GM11168 (cell line): ENCODE results near the gene DMD.
"Not testable (repeated sequence)": the region's sequence is repeated elsewhere in the genome, so short reads cannot be mapped to it uniquely, and the experiment has no call there.

Experiments used
- in situ Hi-C: fragments of 300-500 bp; cut with MboI; formaldehyde crosslinking; loops from one replicate; pipeline ENCODE4 v1.12.0; 2022; ENCODE audit warnings: low sequenced_read_pairs; ENCODE audit not compliant: unreplicated experiment

DMD gene

DNA sequence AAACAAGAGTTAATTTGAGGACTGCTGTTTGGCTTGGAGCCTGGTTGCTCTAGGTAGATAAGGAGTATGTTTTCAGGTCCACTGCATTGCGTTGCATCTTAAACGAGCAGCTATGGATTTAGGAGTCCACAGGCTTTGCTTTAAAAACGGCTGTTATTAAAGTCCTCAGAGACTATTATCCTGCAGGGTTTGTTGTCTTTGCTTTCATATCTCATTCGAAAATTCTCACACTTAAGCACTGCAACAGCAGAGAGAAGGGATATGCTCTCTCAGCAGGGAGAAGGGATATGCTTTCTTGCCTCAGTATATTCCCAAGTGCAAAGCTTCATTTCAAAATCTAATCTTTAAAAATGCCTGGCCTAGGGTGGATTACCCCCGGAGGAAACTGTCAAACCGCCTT, 1694.8 kb downstream of the DMD start:
- in situ Hi-C loops = no loop called here

DNA sequence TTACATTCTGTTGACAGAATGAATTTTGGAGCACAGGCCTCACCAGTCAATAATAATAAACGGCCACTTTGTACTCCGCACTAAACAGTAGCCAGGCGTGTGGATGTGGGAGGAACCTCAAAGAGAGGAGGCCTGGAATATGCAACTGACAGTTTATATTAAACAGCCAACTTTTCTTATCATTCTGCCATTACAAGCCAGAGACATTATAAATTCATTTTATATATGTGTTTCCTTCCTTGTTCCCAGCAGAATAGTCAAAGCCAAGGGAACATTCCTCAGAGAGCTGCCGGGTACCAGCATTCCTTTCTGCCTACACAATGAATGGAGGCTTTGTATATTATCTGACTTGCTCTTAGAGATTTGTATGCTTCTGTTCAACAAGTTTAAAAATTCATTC, 1703.0 kb downstream of the DMD start:
- in situ Hi-C loops = no loop called here

DNA sequence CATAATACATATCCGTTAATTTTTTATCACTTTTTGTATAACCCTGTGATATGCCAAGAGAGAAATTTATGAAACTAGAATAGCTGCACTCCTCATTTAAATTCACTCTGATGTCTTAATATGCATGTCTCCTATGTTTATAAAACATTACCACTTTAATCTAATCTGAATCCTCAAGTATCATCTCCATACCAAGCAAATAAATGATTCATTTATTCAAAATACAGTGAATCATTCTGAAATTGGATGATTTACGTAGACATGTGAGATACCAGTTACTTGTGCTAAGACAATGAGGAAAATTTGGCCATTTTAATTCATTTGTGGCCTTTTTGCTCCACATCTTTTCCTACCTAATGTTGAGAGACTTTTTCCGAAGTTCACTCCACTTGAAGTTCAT, 1704.4 kb downstream of the DMD start:
- in situ Hi-C loops = no loop called here

DNA sequence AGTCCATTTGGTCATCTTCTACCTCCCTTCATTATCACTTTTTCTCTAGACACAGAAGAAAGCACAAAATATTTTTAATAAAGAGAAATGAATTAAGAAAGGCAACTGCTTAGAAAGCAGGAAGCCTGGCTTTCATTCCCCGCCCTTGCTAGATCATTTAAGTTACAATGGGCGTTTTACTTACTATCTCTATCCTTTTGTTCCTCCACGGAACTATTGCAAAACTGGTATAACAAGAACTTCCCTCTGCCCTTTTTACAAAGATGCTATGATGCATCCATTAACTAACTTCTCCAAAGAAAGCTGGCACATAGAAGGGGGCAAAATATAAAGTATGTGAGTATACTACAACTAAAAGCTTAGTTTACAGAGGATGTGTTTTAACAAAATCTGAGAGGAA, 1705.0 kb downstream of the DMD start:
- in situ Hi-C loops = no loop called here

DNA sequence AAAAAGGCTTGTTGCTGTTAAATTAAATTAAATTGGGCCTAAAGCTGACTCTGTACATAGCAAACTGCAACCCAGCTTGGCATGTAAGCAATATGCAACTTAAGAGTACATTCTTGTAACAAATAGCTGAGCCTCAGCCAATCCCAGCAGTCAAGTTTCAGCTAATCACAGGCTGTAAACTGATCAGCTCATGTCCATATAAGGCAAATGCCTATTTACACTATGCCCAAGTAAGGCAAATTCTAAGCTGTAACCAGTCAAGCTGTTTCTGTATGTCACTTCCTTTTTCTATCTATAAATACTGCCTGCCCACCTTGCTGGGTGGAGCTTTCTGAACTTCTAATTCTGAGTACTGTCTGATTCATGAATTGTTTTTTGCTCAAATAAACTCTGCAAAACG, 1710.4 kb downstream of the DMD start:
- in situ Hi-C loops = no loop called here

DNA sequence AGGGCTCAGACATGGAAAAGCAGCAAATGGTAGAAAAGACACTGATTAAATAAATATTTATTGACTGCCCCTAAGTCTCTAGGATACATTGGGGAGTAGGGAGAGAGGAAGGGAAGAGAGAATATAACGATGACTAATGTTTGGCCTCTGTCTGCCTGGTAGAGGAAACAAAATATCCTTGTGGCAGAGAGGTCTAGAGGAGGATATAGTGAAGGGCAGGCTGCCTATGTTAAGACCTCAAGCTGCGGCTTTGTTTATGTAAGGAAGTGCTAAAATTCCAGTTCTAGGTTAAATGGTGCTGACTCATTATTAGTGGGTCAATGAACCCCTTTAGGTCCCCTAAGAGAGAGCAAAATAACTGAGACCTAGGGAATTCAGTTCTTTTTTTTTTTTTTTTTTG, 1712.2 kb downstream of the DMD start:
- in situ Hi-C loops = no loop called here

GRCh38 chrX:31497086-31497485, 1714.3 kb downstream of the DMD start:
- in situ Hi-C loops = no loop called here

- in situ Hi-C loops = no loop called here
Observed at GRCh38 chrX:31487951-31488350, 1723.4 kb downstream of the DMD start.

GRCh38 chrX:31483336-31483735, 1728.0 kb downstream of the DMD start:
- in situ Hi-C loops = no loop called here

DNA sequence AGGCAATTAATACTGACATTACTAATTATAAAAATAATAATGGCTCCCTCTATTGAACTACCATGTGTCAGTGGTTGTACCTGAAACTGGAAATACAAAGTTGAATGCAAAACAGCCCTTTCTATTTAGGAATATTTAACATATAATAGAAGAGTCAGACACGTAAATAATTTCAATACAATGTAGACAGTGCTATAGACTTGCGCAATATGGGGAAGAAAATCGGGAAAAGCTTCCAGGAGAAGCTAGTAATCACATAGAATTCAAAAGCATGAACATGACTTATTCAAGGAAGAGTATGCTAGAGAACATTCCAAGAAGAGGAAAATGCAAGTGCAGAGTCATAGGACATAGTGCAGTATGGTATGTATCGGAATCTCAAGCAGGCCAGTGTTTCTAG, 1730.7 kb downstream of the DMD start:
- in situ Hi-C loops = no loop called here

- in situ Hi-C loops = no loop called here
Observed at GRCh38 chrX:31471229-31471628, 1740.1 kb downstream of the DMD start.

DNA sequence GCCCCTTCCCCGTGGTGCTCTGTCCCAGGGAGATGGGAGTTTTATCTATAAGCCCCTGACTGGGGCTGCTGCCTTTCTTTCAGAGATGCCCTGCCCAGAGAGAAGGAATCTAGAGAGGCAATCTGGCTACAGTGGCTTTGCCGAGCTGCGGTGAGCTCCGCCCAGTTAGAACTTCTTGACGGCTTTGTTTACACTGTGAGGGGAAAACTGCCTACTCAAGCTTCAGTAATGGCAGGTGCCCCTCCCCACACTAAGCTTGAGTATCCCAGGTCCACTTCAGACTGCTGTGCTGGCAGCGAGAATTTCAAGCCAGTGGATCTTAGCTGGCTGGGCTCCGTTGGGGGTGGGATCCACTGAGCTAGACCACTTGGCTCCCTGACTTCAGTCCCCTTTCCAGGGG, 1740.6 kb downstream of the DMD start:
- in situ Hi-C loops = not testable (repeated sequence)

- in situ Hi-C loops = no loop called here
Observed at GRCh38 chrX:31464306-31464915, 1746.9 kb downstream of the DMD start.

GRCh38 chrX:31461266-31461665, 1750.1 kb downstream of the DMD start:
- in situ Hi-C loops = no loop called here

DNA sequence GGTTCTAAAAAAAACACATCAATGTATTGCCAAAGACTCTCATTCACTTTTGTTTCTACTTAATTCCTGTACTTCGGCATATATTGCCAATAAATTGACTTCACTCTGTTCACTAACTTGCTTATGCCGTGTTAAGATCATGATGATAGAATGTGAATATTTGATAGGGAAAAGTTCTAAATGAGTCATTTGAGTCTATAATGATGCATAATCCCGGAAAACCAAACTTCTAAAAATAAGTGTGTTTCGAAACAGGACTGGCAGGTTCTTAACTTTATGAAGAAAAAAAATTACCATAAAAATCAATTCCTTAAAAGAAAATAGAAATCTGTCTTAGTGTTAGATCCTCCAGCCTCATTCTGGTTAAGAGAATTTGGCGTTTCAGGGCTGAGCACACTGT, 1752.0 kb downstream of the DMD start:
- in situ Hi-C loops = no loop called here

- in situ Hi-C loops = no loop called here
Observed at GRCh38 chrX:31449965-31450364, 1761.4 kb downstream of the DMD start.

DNA sequence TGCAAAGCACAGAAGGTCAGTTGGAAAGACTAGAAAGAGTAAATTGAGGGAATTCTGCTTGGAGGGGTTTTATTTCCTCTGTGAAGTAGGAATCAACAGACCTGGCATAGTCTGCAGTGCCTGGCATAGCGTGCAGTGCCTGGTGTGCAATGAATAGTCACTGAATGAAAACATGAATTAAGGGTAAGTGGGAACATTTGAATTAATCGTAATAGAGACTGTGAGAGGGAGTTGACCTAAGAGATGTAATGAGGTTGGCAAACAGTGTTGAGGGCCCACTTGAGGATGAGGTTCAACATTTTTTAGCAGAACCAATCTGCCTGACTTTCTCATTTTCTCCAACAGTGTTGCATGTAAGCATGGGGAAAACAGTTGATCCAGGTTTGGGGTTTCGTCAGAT, 1762.3 kb downstream of the DMD start:
- in situ Hi-C loops = no loop called here

DNA sequence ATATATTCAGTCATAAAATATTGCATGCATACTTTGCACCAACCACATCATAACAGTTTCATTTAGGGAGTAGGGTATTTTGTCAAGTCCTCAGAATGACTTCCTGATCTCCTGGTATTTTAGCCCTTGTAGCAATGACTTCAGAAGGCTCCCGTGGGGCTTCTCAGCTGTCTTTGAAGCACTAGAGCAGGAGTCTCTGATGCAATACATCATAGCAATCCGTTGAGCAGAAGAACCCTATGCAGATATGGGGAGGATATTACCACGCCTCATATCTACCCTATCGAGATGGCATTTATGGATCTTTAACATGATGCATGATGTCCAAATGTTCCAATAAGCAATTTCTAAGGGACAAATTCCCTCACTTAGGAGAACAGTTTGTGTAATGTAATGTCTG, 1765.8 kb downstream of the DMD start:
- in situ Hi-C loops = no loop called here

DNA sequence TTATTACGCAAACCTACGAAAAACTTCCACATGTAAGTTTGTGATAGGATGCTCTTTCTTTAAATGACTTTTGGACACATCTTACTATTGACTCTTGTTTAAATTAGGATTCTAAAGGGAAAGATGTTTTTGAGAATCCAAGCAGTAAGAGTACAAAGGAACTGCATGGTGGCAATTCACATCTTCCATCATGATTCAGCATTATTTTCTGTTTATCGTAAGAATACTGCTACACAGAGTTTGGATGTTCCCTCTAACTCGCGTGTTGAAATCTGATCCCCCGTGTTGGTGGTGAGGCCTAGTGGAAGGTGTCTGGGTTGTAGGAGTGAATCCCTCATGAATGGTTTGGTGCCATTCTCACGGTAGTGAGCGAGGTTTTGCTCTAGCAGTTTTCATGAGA, 1767.7 kb downstream of the DMD start:
- in situ Hi-C loops = no loop called here

DNA sequence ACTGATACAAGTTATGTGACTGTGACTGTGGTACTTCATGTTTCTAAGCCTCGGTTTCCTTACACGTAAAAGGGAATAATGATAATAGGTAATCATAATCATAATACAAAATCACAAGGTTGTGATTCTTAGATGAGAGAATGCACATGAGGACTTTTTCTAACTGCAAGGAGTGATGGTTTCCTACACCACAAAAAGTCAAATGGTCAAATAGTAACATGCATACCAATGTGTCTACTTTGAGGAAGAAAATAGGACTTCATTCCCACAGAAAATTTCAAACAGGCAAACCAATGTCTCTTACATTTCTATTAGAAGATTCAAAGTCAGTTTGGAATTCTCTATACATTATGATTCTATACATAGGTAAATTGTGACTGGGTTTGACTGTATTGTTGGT, 1770.8 kb downstream of the DMD start:
- in situ Hi-C loops = no loop called here

DNA sequence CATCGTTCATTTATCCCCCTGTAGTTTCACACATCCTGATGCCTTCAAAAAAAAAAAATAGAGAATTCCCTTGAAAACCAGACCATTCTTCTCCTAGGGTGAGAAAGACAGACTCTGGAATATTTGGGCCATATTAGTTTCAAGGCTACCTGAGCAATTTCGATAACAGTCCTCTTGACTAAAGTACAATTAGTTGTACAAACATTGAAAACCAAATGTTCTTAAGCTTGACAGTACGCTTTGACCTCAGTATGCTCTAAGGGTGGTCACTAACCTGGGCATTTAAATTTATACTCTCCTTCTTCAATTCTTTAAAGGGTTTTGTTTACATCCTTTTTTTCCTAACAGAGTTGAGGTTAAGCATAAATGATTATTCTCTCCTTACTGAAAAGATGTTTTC, 1774.9 kb downstream of the DMD start:
- in situ Hi-C loops = no loop called here

DNA sequence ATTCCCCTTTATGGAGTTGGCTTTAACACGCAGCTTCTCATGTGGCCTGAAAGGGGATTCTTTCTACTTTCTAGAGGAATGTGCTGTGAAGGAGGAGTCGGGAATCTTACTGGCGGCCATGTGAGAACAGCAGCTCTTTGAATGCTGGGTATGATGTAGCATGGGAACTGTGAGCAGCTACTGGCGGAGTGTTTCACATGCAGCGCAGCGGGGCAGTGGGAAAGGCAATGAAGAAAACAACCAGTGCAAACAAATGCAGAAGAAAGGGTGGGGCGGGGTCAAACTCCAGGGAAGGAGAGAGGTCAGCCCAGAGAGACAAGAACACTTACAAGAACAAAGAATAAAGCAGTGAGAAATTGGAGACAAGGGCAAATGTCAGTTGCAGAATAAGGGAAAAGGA, 1775.8 kb downstream of the DMD start:
- in situ Hi-C loops = no loop called here

DNA sequence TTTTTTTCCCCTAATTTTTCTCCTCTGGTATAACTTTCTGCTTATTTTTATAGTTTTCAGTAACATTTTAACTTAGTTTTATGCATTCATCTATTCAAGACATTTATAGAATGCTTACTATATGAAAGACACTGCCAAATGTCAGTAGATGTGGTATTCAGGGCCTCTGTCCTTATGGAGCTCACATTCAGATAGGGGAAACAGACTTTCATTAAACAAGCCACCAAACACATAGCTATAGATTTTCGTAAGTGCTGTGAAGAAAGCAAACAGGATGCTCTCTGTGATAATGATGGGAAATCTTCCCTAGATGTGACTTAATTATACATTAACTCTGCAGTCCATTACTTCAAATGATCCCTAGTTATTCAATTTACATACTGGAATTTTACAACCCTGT, 1777.5 kb downstream of the DMD start:
- in situ Hi-C loops = no loop called here
